Stimulated activated naive CD8-positive, alpha-beta T cell treated with anti-CD3 and anti-CD28 coated beads, Interleukin-15, amount 100 ng/mL, for 72 hours (primary cell): Measurements from ENCODE around the gene NBL1.

Experiments used
- ATAC-seq: fragments of 150-1000 bp; cut with Tn5 transposase; 2 replicates; pipeline ENCODE4 v1.10.0; 2021; ENCODE audit warnings: mild to moderate bottlenecking, moderate library complexity
- DNase-seq, 2 donors: peaks; one replicate each; pipeline ENCODE4 v3.0.0; 2021 to 2022
- H3K27ac Mint-ChIP-seq, 2 donors: one replicate each; pipeline ENCODE4 v1.8.0; 2022; ENCODE audit warnings: mild to moderate bottlenecking in 2 of 2, mixed read lengths in 2 of 2, moderate library complexity in 2 of 2
- H3K27me3 Mint-ChIP-seq: one replicate; pipeline ENCODE4 v1.8.0; 2022; ENCODE audit warnings: mixed read lengths
- H3K4me1 Mint-ChIP-seq: one replicate; pipeline ENCODE4 v1.8.0; 2022; ENCODE audit warnings: mild to moderate bottlenecking, mixed read lengths
- H3K4me3 Mint-ChIP-seq, 2 donors: one replicate each; pipeline ENCODE4 v1.8.0; 2022; ENCODE audit warnings: mild to moderate bottlenecking in 2 of 2, mixed read lengths in 2 of 2, moderate library complexity in 1 of 2
- H3K9me3 Mint-ChIP-seq, 2 donors: one replicate each; pipeline ENCODE4 v1.8.0; 2022; ENCODE audit warnings: mixed read lengths in 2 of 2

The NBL1 gene

DNA sequence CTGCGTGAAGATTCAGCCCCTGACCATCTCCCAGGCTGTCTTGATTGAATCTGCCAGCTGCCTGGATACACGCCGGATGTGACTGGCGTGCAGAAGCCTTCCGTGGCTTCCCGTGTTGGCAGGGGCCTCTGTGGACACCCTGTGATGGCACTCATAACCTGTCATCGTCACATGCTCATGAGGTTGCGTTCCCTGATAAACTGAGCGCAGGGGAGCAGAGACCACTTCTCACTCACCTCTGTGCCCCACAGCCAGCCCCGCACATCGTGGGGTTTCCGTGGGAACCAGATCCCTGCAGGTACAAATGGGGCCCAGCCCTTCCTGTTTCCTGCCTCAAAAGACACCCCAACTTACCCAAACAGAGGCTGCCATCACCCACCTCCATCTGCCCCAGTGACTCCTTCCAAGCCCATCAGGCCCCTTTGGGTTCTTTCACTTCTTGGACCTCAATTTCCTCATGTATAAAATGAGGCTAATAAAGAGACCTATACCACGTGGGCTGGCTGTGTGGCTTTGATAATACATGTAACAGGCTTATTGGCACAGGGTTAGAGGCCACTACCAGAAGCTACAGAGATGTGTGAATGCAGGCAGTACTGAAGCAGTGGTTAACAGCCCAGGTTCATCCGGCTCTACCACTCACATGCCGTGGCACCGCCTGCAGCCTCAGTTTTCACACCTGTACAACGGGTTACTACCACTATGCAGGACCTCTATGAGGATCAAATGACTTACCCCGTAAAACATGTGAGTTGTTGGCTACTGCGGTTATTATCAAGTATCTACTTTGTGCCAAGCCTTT is 44.1 kb downstream of the NBL1 start:
- H3K4me1 Mint-ChIP-seq: peaks cover 22% of the 10 kb centered on the region
- H3K27ac Mint-ChIP-seq: peak overlapping the region in 1 of 2 donors; percentile 93
- DNase-seq (peak in 1 of 2 donors; percentile 23), ATAC-seq (peak; percentile 84)
- no peaks in the 10 kb centered on the region for H3K27me3 Mint-ChIP-seq
- peaks cover 10 to 17% of the 10 kb centered on the region in 2 donors for H3K9me3 Mint-ChIP-seq
- no peak overlapping the region for H3K4me3 Mint-ChIP-seq

DNA sequence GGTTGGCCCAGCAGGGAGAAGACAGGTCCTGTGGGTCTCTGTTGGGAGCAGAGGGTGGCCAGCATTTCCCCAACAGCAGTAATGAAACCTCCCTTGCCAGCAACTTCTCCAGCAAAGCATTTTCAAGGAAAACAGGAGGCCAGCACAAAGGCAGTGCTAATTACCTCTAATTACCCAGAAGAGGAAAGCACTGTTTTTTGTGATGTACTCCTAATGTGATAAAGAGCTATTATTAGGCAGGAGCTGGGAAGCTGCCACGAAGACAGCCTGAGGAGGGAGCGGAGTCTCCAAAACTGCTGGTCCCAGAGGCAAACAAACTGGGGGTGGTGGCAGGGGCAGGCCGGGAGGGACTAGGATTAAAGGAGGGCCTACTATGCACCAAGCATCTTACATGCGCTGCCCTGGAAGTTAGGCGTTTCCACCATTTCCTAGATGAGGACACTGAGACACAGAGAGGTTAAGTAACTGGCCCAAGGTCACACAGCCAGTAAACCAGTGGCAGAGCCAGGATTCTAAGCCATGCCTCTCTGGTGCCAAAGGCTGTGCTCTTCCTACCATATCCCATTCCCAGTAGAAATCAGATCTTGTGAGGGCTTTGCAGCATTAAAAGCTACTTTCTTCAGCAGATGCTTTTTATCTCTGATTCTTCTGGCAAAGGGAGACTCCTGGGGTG is 45.1 kb downstream of the NBL1 start:
- Mint-ChIP-seq H3K9me3 (peaks cover 10 to 17% of the 10 kb centered on the region in 2 donors), H3K4me3 (no peak overlapping the region), H3K27ac (no peak overlapping the region), H3K27me3 (no peaks in the 10 kb centered on the region), H3K4me1 (peaks cover 22% of the 10 kb centered on the region)
- no peak for ATAC-seq
- no peak for DNase-seq

DNA sequence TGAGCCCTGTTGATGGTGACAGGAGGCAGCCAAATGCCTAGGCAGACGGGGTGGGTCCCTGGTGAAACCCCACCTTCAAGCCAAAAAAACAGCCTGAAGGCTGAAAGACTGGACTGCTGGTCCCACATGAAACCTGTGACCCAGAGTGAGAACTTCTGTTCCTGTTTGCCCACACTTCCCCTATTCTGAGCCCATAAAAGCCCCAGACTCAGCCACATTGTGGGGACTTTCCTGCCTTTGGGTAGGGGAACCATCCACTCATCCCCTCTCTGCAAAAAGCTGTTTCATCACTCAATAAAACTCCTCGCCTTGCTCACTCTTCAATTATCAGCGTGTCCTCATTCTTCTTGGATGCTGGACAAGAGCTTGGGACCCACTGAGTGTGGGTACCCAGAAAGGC is 45.7 kb downstream of the NBL1 start:
- peaks cover 22% of the 10 kb centered on the region for H3K4me1 Mint-ChIP-seq
- H3K4me3 Mint-ChIP-seq: no peak overlapping the region
- H3K9me3 Mint-ChIP-seq: peaks cover 10 to 17% of the 10 kb centered on the region in 2 donors
- no peak overlapping the region for H3K27ac Mint-ChIP-seq
- H3K27me3 Mint-ChIP-seq: no peaks in the 10 kb centered on the region
- DNase-seq: no peak
- no peak for ATAC-seq

DNA sequence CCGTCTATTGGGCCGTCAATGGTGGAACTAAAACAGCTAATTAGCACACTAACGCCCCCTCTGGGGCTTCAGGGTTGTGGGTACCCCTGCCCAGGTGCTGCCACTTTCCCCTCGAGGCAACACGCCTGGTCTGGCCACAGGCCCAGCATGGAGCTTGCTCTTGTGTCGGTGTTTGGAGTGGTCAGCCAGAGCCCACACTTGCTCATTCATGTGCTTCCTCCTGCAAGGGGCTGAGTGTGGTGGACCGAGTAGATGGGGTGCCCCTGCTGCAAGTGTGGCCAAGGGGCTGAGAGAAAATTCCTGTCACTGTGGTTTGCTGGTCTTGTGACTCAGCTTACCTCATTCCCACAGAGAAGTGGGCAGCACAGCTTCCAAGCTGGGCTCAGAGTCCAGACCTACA is 46.2 kb downstream of the NBL1 start:
- Mint-ChIP-seq H3K4me3 (no peak overlapping the region), H3K27me3 (no peaks in the 10 kb centered on the region), H3K27ac (no peak overlapping the region), H3K4me1 (peaks cover 22% of the 10 kb centered on the region), H3K9me3 (peaks cover 10 to 17% of the 10 kb centered on the region in 2 donors)
- DNase-seq (no peak), ATAC-seq (no peak)

DNA sequence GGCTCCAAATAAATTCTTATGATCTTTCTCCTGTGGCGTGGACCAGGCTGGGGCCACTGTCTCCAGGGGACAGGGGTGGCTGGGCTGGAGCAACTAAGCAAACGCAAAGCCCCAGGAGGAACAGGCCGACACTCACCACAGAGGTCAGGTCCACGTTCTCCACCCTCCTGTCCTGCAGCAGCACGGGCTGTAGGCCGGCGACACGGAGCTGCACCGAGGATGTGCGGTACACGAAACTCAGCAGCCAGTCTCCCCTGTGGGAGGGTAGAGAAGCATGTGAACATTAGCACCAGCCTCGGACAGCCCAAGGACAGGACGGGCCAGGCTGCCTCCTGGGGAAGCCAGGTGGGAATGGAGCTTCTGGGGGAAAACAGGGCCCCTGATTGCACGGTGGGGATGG is 50.2 kb downstream of the NBL1 start:
- H3K4me1 Mint-ChIP-seq: peaks cover 4% of the 10 kb centered on the region
- ATAC-seq (no peak), DNase-seq (no peak)
- H3K9me3 Mint-ChIP-seq: peaks cover 9 to 15% of the 10 kb centered on the region in 2 donors
- no peak overlapping the region for H3K4me3 Mint-ChIP-seq
- no peak overlapping the region for H3K27ac Mint-ChIP-seq
- H3K27me3 Mint-ChIP-seq: no peaks in the 10 kb centered on the region

DNA sequence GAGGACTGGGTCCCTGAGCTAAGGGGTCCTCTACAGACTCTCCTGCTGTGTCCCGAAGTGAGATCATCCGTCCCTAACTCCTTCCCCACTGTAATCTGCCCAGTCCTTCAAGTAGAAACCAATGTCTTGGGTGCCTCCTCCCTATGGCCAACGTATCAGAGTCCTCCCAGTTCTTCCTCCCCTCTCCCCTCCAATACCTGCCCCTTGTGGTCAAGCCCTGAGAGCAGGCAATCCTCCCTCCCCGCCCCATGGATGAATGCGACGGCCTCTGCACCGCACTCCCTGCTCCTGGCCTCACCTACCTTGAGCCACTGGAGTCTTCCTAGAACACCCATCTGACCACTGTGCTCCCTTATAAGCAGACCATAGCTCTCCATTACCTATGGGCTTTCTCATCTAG is 51.7 kb downstream of the NBL1 start:
- no peak overlapping the region for H3K27ac Mint-ChIP-seq
- no peaks in the 10 kb centered on the region for H3K27me3 Mint-ChIP-seq
- ATAC-seq: no peak
- no peak for DNase-seq
- no peaks in the 10 kb centered on the region for H3K4me1 Mint-ChIP-seq
- peaks cover 0 to under 1% of the 10 kb centered on the region in 2 donors for H3K9me3 Mint-ChIP-seq
- no peak overlapping the region for H3K4me3 Mint-ChIP-seq

DNA sequence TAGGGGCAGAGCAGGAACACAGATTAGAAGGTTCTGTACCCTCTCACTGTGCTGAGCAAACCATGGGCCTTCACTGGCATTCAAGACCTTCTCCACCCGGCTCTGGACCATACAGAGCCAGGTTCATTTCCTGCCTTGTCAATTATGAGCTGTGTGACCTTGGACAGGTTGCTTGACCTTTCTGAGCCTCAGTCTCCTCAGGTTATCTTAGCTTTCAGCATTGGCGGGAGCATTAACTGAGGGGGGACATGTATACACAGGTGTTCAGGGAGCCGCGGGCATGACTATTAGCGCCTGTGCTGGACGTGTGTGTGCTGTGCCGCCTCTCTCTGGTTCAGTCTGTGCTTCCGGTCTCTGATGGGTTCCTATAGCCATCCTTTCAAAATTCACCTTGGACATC is 52.7 kb downstream of the NBL1 start:
- Mint-ChIP-seq H3K27me3 (no peaks in the 10 kb centered on the region), H3K4me1 (no peaks in the 10 kb centered on the region), H3K27ac (no peak overlapping the region), H3K4me3 (no peak overlapping the region), H3K9me3 (no peaks in the 10 kb centered on the region)
- ATAC-seq: no peak
- no peak for DNase-seq

DNA sequence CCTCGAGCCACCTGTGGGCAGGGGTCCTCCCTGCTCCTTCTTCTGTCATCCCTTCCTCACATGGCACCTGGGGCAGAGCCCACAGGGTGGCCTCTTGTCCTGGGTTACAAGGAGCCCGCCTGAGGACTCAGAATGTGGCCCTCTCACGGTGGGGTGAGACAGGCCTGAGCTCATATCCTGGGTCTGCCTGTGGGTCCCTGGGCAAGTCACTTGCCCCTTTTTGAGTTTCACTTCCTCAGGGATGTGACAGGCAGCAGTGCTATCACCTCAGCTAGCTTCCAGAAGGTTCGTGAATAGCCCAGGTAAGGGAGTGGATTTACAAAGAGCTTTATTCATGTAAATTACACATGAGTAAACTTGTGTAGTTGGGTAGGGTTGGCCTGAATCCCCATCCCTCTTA is 54.1 kb downstream of the NBL1 start:
- Mint-ChIP-seq H3K27ac (peak overlapping the region in 1 of 2 donors; percentile 75), H3K27me3 (no peaks in the 10 kb centered on the region), H3K9me3 (no peaks in the 10 kb centered on the region), H3K4me3 (no peak overlapping the region), H3K4me1 (no peaks in the 10 kb centered on the region)
- no peak for DNase-seq
- no peak for ATAC-seq

DNA sequence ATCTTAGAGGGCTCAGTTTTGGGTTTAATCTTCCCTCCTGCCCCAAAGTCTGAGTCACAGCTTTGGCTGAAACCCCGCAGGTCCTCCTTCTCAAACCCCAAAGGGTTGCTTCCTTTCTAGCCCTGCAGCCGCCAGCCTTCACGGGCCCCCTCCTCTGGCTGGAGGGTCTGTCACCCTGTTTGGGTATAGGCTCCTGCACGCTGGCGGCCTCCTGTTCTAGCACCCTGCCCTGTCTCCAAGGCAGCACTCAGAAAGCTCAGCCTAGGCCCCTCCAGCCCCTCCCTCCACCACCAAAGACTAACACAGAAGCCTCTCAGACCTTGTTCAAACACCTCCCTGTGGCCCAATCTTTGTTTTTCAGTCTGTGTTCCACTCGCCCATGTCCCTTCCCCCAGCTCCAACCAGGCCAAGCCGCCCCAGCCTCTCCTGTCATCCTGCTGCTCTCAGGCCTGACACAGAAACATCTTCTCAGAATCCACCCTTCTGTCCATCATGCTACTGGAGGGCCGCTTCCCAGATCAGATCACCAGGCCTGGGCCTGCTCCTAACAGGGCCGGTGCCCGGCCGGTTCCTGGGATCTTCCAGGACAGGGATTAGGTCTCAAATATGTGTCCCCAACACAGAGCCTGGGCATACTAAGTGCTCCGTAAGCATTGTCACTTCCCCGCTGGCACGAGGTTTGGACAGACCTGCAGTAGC is 56.1 kb downstream of the NBL1 start:
- Mint-ChIP-seq H3K4me3 (no peak overlapping the region), H3K9me3 (no peaks in the 10 kb centered on the region), H3K4me1 (no peaks in the 10 kb centered on the region), H3K27ac (no peak overlapping the region), H3K27me3 (no peaks in the 10 kb centered on the region)
- no peak for ATAC-seq
- DNase-seq: no peak

DNA sequence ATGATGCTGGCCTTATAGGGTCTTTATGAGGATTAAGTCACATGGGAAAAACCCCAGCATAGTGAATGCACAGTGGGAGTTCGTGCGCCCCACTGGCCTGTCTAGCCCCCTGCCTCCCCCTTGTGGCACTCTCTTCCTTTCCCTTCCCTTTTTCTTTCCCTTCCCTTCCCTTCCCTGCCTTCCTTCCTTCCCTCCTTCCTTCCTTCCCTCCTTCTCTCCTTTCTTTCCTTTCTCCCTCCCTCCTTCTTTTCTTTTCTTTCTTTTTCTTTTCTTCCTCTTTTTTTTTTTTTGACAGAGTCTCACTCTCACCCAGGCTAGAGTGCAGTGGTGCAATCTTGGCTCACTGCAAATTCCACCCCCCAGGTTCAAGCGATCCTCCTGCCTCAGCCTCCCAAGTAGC is 59.2 kb downstream of the NBL1 start:
- H3K4me3 Mint-ChIP-seq: no peak overlapping the region
- ATAC-seq: no peak
- H3K27ac Mint-ChIP-seq: peak overlapping the region in 1 of 2 donors; percentile 27
- no peaks in the 10 kb centered on the region for H3K4me1 Mint-ChIP-seq
- DNase-seq: no peak
- no peaks in the 10 kb centered on the region for H3K27me3 Mint-ChIP-seq
- no peaks in the 10 kb centered on the region for H3K9me3 Mint-ChIP-seq

DNA sequence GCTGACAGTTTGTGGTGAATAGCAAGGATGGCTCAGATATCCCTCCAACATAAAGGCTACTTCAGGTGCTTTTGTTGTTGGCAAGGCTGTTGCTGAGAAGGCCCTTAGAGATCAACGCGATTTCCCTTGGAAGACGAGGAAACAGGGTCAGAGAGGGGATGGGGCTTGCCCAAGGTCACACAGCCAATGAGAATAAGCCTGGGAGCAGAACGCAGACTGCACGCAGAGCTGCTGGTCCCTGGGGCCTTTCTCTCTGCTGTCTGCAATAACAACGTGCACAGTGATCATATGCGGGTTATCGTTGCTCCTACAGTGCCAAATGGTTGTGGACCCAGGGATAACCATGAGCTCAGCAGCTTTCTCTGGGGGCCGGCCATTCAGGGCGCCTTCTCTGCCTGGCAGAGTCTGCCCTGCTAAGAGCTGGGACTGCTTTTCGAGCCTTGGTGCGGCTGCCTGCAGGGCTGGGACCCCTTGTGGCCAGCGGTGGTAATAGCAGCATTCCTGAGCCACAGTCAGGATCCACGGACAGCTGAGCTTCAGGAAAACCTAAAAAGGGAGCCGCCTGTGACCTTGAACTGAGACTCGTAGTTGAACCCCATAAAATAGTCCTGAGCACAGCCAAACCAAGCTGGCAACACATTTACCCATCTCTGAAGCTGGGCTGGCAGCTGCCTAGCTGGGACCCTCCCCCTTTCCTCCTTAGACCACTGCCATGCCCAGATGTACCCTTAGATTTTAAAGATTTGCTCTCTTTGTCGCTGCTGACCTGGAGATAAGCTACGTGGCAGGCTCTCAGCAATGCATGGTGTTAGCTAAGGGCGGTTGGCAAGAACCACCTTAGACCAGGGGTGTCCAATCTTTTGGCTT is 60.4 kb downstream of the NBL1 start:
- peak; percentile 21 to 26 for DNase-seq
- H3K27ac Mint-ChIP-seq: no peak overlapping the region
- no peaks in the 10 kb centered on the region for H3K4me1 Mint-ChIP-seq
- H3K9me3 Mint-ChIP-seq: no peaks in the 10 kb centered on the region
- no peak for ATAC-seq
- no peak overlapping the region for H3K4me3 Mint-ChIP-seq
- H3K27me3 Mint-ChIP-seq: no peaks in the 10 kb centered on the region

DNA sequence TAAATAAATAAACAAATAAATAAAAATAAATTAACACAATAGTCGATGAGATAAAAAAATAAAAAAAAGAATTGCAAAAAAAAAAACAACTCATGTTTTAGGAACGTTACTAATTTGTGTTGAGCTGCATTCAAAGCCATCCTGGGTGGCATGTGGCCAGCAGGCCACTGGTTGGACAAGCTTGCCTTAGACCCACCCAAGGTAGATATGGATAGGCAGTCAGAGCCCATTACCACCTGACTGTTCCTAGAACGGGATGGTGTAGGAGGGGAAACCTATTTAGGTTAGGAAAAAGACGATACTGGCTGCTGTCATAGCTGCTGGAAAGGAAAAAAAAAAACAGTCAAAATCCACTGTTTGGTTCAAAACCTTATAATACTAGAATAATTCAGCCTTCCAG is 61.4 kb downstream of the NBL1 start:
- Mint-ChIP-seq H3K27ac (no peak overlapping the region), H3K4me3 (no peak overlapping the region), H3K9me3 (no peaks in the 10 kb centered on the region), H3K27me3 (no peaks in the 10 kb centered on the region), H3K4me1 (peaks cover 4% of the 10 kb centered on the region)
- no peak for ATAC-seq
- DNase-seq: no peak

DNA sequence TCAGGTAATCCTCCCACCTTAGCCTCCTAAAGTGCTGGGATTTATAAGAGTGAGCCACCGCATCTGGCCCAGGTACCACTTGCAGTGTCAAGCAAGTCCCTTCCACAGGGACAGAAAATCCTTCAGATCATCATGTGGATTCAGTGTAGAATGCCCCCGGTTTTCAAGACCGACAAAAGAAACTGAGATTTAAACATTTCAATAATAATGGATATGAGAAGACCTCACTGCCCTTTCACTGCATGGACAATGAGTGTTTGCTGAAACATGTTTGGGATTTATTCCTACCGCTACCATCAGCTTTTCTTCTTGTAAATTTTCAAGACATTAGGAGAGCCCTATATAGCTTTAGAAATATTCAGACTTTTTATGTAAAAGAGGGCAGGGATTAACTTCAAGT is 62.0 kb downstream of the NBL1 start:
- DNase-seq (no peak), ATAC-seq (no peak)
- Mint-ChIP-seq H3K27me3 (no peaks in the 10 kb centered on the region), H3K4me3 (no peak overlapping the region), H3K4me1 (peaks cover 11% of the 10 kb centered on the region), H3K27ac (no peak overlapping the region), H3K9me3 (no peaks in the 10 kb centered on the region)
